Stimulated activated CD4-positive, alpha-beta T cell treated with anti-CD3 and anti-CD28 coated beads, TNF-alpha, amount 100 ng/mL, for 1 hour (primary cell): ENCODE data around the gene DNAH2.

Source experiments
- DNase-seq, 3 donors: peaks; one replicate each; pipeline ENCODE4 v3.0.0-alpha.2; 2020; ENCODE audit warnings: low read depth in 3 of 3, low spot score in 1 of 3

The DNAH2 gene

GRCh38 chr17:7703584-7704479 lies 13.7 kb upstream of the DNAH2 start:
- no peak for DNase-seq

- DNase-seq = no peak
These were observed 12.8 kb upstream of the DNAH2 start, which contains the start of gene EFNB3 for GRCh38 chr17:7704601-7705268. EFNB3 (plus strand) TSS chr17:7705202; CDS start chr17:7705599, 397 bp downstream.

DNA sequence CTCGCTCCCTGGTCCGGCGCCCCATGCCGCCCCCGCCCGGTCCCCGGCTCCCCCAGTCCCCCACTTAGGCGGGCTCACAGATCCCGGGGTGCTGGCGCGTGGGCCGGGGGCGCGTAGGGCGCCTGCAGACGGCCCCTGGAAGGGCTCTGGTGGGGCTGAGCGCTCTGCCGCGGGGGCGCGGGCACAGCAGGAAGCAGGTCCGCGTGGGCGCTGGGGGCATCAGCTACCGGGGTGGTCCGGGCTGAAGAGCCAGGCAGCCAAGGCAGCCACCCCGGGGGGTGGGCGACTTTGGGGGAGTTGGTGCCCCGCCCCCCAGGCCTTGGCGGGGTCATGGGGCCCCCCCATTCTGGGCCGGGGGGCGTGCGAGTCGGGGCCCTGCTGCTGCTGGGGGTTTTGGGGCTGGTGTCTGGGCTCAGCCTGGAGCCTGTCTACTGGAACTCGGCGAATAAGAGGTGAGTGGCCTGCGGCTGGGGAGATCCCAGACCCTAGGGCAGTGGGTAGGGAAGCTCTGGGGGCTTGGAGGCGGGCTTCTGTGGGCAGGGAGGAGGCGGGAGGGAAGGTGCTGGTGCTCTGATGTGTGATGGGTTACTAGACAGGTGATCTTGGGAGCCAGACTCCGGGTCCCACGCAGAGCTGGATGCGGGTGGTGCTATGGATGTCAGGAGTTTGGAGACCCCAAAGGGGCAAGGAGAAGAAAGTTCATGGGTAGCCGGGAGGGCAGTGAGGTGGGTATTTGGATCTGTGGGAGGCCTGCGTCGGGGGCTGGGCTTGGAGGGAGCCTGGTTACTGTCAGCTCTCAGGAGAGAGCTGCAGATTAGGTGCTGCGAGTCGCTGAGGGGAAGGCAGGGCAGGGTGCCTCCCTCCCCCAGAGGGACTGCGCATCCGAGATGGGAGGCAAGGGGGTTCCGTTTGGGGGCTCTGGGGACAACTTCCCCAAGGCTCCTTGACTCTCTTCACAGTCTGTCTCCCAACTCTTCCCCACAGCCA lies 12.0 kb upstream of the DNAH2 start:
- no peak for DNase-seq

DNA sequence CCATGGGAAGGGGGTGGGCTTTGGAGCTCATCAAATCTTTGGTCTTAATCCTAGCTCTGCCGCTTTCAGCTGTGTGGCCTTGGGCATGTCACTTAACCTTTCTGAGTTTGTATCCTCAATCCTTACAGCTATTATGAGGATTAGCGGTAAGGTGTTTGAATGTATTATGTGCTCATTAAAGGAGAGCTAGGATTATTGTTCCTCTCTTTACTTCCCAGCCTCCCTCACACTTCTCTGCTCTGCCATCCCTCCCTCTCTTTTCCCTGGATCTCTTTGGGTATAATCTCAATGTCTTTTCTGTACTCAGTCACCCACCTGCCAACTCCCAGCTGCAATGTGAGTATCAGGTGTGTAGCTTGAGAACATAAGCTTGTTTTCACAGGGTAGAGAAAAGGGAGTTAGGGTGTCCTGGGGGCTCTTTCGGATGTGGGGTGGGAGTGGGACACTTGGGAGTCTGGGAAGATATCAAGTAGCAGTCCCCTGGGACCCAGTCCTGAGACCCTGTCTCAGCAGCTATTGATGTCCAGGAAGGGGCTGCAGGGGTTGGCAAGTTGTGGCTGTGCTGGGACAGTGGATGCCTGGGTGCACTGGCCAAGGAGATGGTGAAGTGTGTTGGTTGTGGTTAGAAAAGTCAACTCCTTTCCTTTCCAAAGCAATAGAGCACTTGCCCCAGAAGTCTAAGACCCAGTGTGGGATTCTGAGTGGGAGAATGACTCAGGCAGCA lies 10.8 kb upstream of the DNAH2 start:
- DNase-seq = no peak

- DNase-seq = no peak
These were observed 10.1 kb upstream of the DNAH2 start for GRCh38 chr17:7707446-7707845.

DNA sequence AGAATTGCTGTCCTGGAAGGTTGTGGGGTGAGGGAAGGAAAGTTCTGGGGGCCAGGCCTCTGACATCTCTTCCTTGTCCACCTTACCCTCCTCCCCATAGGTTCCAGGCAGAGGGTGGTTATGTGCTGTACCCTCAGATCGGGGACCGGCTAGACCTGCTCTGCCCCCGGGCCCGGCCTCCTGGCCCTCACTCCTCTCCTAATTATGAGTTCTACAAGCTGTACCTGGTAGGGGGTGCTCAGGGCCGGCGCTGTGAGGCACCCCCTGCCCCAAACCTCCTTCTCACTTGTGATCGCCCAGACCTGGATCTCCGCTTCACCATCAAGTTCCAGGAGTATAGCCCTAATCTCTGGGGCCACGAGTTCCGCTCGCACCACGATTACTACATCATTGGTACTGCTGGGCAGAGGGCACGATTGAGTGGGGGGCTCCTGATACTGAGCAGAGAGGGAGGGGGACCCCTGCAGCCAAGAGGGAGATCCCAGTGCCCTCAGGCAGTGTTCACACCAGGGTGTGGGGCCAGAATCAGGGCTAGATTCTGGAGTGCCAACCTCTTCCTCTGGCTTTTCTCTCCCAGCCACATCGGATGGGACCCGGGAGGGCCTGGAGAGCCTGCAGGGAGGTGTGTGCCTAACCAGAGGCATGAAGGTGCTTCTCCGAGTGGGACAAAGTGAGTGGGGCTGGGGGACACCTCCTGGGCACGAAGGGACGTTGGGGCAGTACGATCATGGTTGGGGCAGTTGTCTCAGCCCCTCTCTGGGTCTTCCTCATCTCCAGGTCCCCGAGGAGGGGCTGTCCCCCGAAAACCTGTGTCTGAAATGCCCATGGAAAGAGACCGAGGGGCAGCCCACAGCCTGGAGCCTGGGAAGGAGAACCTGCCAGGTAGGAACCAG lies 9.4 kb upstream of the DNAH2 start:
- no peak for DNase-seq

- DNase-seq = no peak
These were observed 8.5 kb upstream of the DNAH2 start for GRCh38 chr17:7709031-7709430.

- DNase-seq = no peak
These were observed 7.2 kb upstream of the DNAH2 start for GRCh38 chr17:7710301-7710700.

DNA sequence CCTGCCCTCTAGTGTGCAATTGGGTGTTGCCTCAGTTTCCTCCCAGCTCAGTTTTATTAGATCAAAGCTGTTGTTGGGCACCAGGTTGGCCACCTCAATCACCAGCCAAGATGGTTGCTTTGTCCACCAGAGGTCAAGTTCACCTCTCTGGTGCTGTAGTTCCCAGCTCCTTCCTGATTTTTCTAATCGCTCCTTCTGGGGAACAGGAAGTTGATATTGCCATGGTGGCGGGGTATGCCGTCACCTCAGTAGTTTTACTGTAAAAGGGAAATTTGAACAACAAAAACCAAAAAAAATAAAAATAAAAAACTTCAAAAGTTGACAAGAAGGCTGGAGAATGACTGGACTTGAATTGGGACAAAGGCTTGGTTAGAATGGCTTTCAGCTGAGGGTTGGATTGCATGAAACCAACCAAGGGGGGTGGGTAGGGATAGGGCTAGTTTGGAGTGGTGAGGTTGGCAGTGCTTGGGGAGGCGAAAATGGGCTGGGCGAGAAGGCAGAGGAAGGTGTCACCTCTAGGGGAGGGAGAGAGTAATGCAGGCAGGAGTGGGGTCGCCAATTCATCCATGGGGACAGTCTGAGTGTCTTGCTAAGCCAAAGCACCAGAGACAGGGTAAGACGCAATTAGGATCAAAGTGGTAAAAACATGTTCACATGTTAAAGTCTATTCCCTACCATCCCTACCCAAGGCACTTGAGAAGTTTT lies 6.3 kb upstream of the DNAH2 start:
- no peak for DNase-seq

GRCh38 chr17:7712111-7712771 lies 5.3 kb upstream of the DNAH2 start:
- DNase-seq = no peak

GRCh38 chr17:7713782-7714181 lies 3.8 kb upstream of the DNAH2 start:
- no peak for DNase-seq

GRCh38 chr17:7714721-7715594 lies 2.6 kb upstream of the DNAH2 start:
- DNase-seq = no peak

- DNase-seq = no peak
These were observed 1.3 kb upstream of the DNAH2 start for GRCh38 chr17:7715936-7716886.

GRCh38 chr17:7717756-7718350 lies 309 bp downstream of the DNAH2 start:
- no peak for DNase-seq

DNA sequence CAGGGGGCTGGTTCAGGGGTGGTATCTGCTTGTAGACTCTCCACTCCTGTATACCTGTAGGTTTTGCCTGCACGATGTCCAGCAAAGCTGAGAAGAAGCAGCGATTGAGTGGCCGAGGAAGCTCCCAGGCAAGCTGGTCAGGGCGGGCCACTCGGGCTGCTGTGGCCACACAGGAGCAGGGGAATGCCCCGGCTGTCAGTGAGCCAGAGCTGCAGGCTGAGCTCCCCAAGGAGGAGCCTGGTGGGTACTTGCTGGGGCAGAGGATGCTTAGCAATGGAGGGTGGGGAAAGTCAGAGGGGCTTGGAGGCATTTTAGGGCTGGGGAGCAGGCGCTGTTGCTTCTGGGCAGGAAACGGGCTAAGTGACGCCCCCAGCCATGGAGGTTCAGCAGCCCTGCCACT lies 2.1 kb downstream of the DNAH2 start:
- no peak for DNase-seq

GRCh38 chr17:7720125-7720524 lies 2.6 kb downstream of the DNAH2 start:
- DNase-seq = no peak
